Activated T-helper 2 cell treated with anti-CD3 and anti-CD28 coated beads, Interferon-gamma antibody, Interleukin-2, Interleukin-4, amounts not matched to agents 10 μg/mL and 5 μg/mL and 100 μg/mL, durations not matched to agents 14 hours and 24 hours and 36 hours (primary cell): ENCODE results near the gene SLC38A4. TPM values are rescaled to one million over a fixed set of nuclear protein-coding genes. Genes with fewer than 3 reads are reported as not detected.
"Not testable (repeated sequence)": the region's sequence is repeated elsewhere in the genome, so short reads cannot be mapped to it uniquely, and the experiment has no call there.

ENCODE experiments used
- DNase-seq: peaks from one replicate; pipeline ENCODE4 v3.0.0; 2021; ENCODE audit warnings: low spot score
- H3K27ac Mint-ChIP-seq: one replicate; pipeline ENCODE4 v1.8.0; 2021; ENCODE audit warnings: mixed read lengths
- H3K27me3 Mint-ChIP-seq: one replicate; pipeline ENCODE4 v1.8.0; 2021; ENCODE audit warnings: low read depth, mixed read lengths
- H3K36me3 Mint-ChIP-seq: one replicate; pipeline ENCODE4 v1.8.0; 2021; ENCODE audit warnings: low read depth, mixed read lengths
- H3K4me1 Mint-ChIP-seq: one replicate; pipeline ENCODE4 v1.8.0; 2021; ENCODE audit warnings: low read depth, mixed read lengths
- H3K4me3 Mint-ChIP-seq: one replicate; pipeline ENCODE4 v1.8.0; 2021; ENCODE audit warnings: low read depth, mild to moderate bottlenecking, moderate library complexity, mixed read lengths
- H3K9me3 Mint-ChIP-seq: one replicate; pipeline ENCODE4 v1.8.0; 2021; ENCODE audit warnings: mixed read lengths
- intact Hi-C: fragments of 100-400 bp; cut with micrococcal nuclease; formaldehyde crosslinking; loops from one replicate; pipeline ENCODE4 v1.15.1; 2023
- total RNA-seq: library from RNA; stranded (reverse); gene quantifications from 2 replicates; pipeline ENCODE4 v1.2.3, GENCODE V29; 2022

The SLC38A4 gene, protein sequence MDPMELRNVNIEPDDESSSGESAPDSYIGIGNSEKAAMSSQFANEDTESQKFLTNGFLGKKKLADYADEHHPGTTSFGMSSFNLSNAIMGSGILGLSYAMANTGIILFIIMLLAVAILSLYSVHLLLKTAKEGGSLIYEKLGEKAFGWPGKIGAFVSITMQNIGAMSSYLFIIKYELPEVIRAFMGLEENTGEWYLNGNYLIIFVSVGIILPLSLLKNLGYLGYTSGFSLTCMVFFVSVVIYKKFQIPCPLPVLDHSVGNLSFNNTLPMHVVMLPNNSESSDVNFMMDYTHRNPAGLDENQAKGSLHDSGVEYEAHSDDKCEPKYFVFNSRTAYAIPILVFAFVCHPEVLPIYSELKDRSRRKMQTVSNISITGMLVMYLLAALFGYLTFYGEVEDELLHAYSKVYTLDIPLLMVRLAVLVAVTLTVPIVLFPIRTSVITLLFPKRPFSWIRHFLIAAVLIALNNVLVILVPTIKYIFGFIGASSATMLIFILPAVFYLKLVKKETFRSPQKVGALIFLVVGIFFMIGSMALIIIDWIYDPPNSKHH
- total RNA-seq = not detected in 2 replicates

DNA sequence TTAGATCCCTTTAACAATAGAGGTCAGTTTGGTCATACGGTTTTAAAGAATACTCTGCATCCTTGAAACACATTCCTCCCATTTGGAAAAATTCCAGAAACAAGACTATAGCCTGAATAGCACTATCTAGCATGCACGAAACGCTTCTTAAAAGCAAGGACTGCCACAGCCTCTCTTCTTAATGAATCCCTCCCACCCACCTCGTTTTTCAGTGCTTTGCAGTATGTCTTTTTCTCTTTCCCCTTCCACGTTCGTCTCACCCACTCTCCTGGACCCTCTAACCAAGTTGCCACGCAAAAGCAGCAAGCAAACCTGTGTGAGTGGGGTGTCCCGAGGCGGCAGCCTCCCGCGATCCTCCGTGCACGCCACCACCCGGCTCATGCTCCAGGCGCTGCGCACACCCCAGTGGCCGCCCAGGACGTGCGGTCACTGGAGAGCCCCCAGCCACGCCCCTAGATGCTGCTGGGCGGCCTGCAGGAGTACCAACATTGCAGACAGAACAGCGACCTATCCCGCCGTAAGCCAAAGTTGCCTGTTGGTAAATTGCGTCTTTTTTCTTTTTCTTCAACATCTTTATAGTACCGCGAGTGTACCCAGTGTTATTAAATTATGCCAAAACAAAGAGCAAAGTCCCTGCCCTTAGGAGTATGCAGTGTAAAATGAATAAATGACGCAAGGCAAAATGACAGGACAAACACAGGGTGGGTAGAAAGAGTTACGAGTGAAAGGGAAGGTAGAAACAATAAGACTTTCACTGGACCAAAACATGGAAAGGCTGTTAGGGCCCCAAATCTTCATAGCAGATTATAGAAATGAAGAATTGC is at the start of gene SLC38A4:
SLC38A4 (minus strand) TSS at position 407 of the 824 bp plus-strand sequence. CDS start 32,926 bp downstream, outside the sequence.
- intact Hi-C loops = no loop called here
- H3K4me1 Mint-ChIP-seq = peaks cover under 1% of the 10 kb centered on the region
- H3K36me3 Mint-ChIP-seq = no peaks in the 10 kb centered on the region
- H3K9me3 Mint-ChIP-seq = no peaks in the 10 kb centered on the region
- H3K27ac Mint-ChIP-seq = no peak within 1 kb of the TSS
- H3K27me3 Mint-ChIP-seq = peaks cover 58% of the 10 kb centered on the region
- no peak within 1 kb of the TSS for H3K4me3 Mint-ChIP-seq
- DNase-seq = no peak

DNA sequence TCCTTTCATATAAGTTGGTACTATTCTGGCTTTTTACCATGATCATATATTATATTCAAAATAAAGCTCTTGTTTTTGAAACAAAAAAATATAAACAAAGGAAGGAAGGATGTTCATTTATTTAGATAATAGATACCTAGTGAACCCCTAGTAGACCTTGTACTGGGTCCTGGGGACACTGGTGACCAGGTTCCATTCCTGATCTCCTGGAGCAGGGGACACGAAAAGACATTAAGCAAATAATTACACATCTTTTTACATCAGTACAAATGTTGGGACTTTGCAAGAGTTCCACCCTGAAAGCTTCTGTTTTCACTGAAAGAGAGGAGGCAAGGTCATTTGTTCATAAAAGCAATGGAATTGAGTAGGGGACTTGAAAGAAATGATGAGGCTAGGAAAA is 49.3 kb upstream of the SLC38A4 start:
- Mint-ChIP-seq H3K36me3 (no peaks in the 10 kb centered on the region), H3K4me3 (no peak overlapping the region), H3K4me1 (no peaks in the 10 kb centered on the region), H3K27ac (no peak overlapping the region), H3K9me3 (no peaks in the 10 kb centered on the region), H3K27me3 (no peaks in the 10 kb centered on the region)
- intact Hi-C loops = no loop called here
- DNase-seq = no peak

DNA sequence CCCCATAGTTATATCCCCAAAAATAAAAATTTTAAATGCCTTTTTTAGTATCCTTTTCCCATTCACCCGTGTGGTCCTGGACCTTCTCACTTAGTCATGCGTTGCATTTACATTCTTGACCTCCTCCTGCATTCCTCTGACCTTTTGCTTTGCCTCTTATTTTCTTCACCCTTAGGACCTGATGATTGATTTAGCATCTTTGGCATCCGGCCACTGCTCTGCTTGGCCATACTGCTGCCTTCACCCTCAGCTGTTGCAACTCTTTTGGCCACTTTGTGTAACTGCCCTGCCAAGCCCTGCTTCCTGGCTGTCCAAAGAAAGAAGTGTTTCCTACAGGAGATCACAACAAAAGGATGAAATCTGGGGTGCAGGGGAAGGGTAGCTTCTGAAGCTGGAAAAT is 48.8 kb upstream of the SLC38A4 start:
- no peak for DNase-seq
- H3K27ac Mint-ChIP-seq = no peak overlapping the region
- H3K4me1 Mint-ChIP-seq = no peaks in the 10 kb centered on the region
- no peak overlapping the region for H3K4me3 Mint-ChIP-seq
- no peaks in the 10 kb centered on the region for H3K27me3 Mint-ChIP-seq
- H3K36me3 Mint-ChIP-seq = no peaks in the 10 kb centered on the region
- H3K9me3 Mint-ChIP-seq = no peaks in the 10 kb centered on the region
- intact Hi-C loops = no loop called here

DNA sequence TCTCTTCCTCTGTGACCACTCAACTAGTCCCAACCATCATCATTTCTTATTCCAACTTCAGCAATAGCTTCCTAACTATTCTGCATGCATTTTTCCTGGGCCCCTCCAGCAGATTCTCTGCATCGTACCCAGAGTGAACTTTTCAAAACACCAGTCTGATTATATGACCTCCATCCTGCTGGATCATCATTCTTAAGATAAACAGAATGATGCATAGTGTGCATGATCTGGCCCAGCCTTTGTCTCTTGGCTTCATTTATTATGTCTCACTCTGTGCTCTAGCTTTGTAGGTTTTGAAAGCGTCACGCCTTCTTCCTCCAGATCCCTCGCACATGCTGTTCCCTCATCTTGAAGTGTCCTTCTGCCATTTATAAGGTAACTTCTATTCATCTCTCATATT is 46.3 kb upstream of the SLC38A4 start:
- Mint-ChIP-seq H3K9me3 (no peaks in the 10 kb centered on the region), H3K4me1 (no peaks in the 10 kb centered on the region), H3K36me3 (no peaks in the 10 kb centered on the region), H3K27me3 (peaks cover 2% of the 10 kb centered on the region), H3K4me3 (no peak overlapping the region), H3K27ac (no peak overlapping the region)
- intact Hi-C loops = no loop called here
- no peak for DNase-seq

DNA sequence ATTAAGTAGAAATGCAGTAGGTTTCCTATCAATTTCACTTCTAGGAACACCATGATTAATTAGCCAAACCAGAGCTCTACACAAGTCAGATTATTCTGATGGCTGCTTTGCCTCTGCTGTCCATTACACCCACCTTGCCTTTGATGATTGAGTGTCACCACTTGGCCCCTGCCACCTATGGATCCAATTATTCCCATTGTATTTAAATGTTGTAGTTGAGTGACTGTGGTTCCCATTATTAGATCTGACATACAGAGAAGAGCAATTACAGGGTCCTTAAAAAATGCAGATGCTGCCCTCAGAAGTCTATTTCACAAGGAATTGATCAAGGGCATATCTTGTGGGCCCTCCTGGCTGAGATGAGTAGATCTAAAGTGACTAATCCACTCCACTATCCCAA is 39.5 kb upstream of the SLC38A4 start:
- no peak overlapping the region for H3K27ac Mint-ChIP-seq

DNA sequence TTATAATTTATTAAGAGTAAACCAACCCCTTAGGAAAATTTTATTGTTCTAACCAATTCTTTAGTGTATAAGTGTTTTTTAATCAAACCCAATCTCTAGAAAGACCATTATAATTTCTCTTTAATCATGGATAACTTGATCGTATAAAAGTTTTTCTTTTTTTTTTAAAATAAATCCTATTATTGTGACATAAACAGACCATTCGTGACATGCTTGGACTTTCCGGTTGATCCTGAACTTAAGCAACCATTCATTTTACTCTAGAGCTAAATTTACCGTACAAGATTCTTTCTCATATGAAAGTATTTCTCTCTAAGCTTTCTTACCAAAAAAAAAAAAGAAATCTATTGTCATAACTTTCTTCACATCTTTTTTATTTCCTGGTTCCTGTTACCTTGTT is 32.6 kb upstream of the SLC38A4 start:
- no peaks in the 10 kb centered on the region for H3K4me1 Mint-ChIP-seq

More for the DNA sequence above, 39.5 kb upstream of the SLC38A4 start:
- no peak for DNase-seq
- Mint-ChIP-seq H3K9me3 (peaks cover 19% of the 10 kb centered on the region), H3K27me3 (peaks cover 2% of the 10 kb centered on the region), H3K4me1 (no peaks in the 10 kb centered on the region), H3K36me3 (no peaks in the 10 kb centered on the region), H3K4me3 (no peak overlapping the region)
- intact Hi-C loops = no loop called here

DNA sequence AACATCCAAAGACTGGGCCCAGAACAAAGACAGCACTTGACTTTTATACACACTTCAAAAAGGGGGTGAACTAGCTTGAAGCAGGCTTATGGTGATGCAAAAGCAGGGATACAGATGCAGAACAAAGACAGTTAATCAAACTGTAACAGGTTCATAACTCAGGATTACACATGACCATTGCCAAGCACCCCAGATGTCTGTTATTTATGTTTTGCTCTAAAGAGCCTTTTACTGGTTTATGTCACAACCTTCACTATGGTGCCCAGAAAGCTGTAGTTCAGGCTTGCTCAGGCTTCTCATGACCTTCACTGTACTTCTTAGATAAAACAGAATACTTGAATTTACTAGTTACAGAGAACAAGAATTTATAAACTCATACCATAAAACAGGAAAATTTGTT is 31.7 kb upstream of the SLC38A4 start:
- Mint-ChIP-seq H3K4me1 (no peaks in the 10 kb centered on the region), H3K27ac (no peak overlapping the region), H3K27me3 (no peaks in the 10 kb centered on the region), H3K4me3 (no peak overlapping the region), H3K36me3 (no peaks in the 10 kb centered on the region), H3K9me3 (peaks cover 35% of the 10 kb centered on the region)
- no peak for DNase-seq
- intact Hi-C loops = no loop called here

More for the DNA sequence above, 32.6 kb upstream of the SLC38A4 start:
- no peaks in the 10 kb centered on the region for H3K36me3 Mint-ChIP-seq
- no peak for DNase-seq
- no peak overlapping the region for H3K4me3 Mint-ChIP-seq
- H3K27me3 Mint-ChIP-seq = no peaks in the 10 kb centered on the region
- peaks cover 35% of the 10 kb centered on the region for H3K9me3 Mint-ChIP-seq
- no peak overlapping the region for H3K27ac Mint-ChIP-seq
- intact Hi-C loops = no loop called here

DNA sequence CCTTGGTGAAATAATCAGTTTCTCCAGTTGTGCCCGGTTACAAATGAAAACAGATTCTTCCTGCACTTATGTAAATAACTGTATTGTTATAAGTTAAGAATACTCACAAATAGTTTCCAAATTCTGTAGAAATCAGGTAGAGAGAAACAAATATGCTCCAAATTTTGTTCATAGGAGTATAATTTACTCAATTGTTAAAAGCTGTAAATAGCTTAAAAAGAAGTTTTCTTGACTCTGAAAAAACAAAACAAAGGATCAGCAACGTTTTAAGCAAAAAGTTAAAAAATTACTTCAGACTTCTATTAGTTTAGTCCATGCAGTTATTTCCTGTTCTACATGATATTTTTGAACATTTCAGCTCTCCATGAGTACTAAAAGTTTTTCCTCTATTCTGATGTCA is 30.0 kb upstream of the SLC38A4 start:
- DNase-seq = no peak
- Mint-ChIP-seq H3K4me1 (no peaks in the 10 kb centered on the region), H3K4me3 (no peak overlapping the region), H3K36me3 (no peaks in the 10 kb centered on the region), H3K27ac (no peak overlapping the region), H3K27me3 (no peaks in the 10 kb centered on the region), H3K9me3 (peaks cover 35% of the 10 kb centered on the region)
- intact Hi-C loops = no loop called here

DNA sequence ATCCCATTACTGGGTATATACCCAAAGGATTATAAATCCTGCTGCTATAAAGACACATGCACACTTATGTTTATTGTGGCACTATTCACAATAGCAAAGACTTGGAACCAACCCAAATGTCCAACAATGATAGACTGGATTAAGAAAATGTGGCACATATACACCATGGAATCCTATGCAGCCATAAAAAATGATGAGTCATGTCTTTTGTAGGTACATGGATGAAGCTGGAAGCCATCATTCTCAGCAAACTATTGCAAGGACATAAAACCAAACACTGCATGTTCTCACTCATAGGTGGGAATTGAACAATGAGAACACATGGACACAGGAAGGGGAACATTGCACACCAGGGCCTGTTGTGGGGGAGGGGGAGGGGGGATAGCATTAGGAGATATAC is 28.4 kb upstream of the SLC38A4 start:
- H3K4me3 Mint-ChIP-seq, intact Hi-C loops, H3K36me3 Mint-ChIP-seq, H3K4me1 Mint-ChIP-seq, DNase-seq, H3K27ac Mint-ChIP-seq, H3K27me3 Mint-ChIP-seq: not testable (repeated sequence)
- H3K9me3 Mint-ChIP-seq = peaks cover 28% of the 10 kb centered on the region

DNA sequence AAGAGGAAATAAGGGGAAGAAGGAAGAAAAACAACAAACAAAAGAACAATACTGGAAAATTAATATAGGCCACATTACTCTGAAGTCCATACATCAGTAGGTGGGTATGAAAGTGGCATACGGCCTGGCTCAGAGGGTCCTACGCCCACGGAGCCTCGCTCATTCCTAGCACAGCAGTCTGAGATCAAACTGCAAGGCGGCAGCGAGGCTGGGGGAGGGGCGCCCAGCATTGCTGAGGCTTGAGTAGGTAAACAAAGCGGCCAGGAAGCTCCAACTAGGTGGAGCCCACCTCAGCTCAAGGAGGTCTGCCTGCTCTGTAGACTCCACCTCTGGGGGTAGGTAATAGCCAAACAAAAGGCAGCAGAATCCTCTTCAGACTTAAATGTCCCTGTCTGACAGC is 23.0 kb upstream of the SLC38A4 start:
- intact Hi-C loops, H3K27ac Mint-ChIP-seq, H3K36me3 Mint-ChIP-seq, H3K4me1 Mint-ChIP-seq, DNase-seq, H3K9me3 Mint-ChIP-seq, H3K27me3 Mint-ChIP-seq, H3K4me3 Mint-ChIP-seq: not testable (repeated sequence)

DNA sequence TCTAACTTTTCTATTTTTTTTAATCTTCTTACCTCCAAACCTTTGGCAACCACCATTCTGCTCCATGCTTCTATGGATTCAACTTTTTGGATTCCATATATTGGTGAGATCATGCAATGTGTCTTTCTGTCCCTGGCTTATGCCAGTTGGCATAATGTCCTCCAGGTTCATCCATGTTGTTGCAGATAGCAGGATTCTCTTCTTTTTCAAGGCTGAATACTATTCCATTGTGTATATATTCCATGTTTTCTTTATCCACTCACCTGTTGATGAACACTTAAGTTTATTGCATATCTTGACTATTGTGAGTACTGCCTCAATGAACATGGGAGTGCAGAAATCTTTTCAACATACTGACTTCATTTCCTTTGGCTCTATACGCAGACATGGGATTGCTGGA is 21.2 kb upstream of the SLC38A4 start:
- H3K4me3 Mint-ChIP-seq = no peak overlapping the region
- no peak overlapping the region for H3K27ac Mint-ChIP-seq
- no peaks in the 10 kb centered on the region for H3K36me3 Mint-ChIP-seq
- no peaks in the 10 kb centered on the region for H3K4me1 Mint-ChIP-seq
- DNase-seq = no peak
- H3K27me3 Mint-ChIP-seq = no peaks in the 10 kb centered on the region
- intact Hi-C loops = no loop called here
- peaks cover 6% of the 10 kb centered on the region for H3K9me3 Mint-ChIP-seq

DNA sequence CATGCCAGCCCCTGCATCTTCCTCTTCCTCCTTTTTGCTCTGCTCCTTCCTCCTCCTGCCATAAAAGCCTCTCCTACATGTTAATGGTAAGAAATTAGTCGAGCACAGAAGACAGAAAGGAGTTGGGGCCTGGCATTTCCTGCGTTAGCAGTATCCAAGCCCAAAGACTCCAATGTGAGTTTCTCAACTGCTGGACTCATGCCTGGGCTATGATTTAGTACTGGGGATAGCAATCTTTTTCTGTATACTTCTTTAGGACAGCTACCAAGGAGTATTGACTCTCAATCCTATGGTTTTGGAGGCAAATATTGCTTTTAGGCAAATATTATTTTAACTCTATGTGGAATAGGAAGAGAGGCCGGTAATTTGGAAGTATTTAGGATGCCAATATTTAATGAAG is 18.0 kb upstream of the SLC38A4 start:
- Mint-ChIP-seq H3K36me3 (no peaks in the 10 kb centered on the region), H3K4me3 (no peak overlapping the region), H3K27ac (no peak overlapping the region), H3K4me1 (no peaks in the 10 kb centered on the region), H3K27me3 (no peaks in the 10 kb centered on the region), H3K9me3 (peaks cover 6% of the 10 kb centered on the region)
- no peak for DNase-seq
- intact Hi-C loops = no loop called here

DNA sequence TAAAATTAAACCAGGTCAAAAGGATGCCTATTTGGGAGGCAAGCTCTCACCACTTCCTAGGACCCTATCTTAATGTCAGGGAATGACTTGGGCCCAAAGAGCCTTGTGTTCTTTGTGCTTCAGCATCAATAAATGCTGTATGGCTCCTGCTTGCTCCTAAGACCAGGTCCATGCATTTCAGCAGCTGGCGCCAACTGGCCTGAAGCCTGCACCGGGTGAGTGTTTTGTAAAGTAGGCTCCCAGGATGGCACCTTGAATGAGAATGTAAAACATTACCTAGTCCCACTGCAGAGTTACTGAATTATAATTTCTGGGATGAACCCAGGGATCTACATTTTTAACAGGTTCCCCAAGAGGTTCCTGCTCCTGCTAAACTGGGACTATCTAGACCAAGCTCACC is 16.1 kb upstream of the SLC38A4 start:
- Mint-ChIP-seq H3K27me3 (peaks cover 4% of the 10 kb centered on the region), H3K9me3 (peaks cover 1% of the 10 kb centered on the region)

More for the DNA sequence above, 16.1 kb upstream of the SLC38A4 start:
- intact Hi-C loops = no loop called here
- no peaks in the 10 kb centered on the region for H3K36me3 Mint-ChIP-seq
- DNase-seq = no peak
- no peak overlapping the region for H3K27ac Mint-ChIP-seq
- H3K4me3 Mint-ChIP-seq = no peak overlapping the region
- H3K4me1 Mint-ChIP-seq = no peaks in the 10 kb centered on the region
